Measurements from ENCODE around the gene RASGRF1. TPM values are rescaled to one million over a fixed set of nuclear protein-coding genes. Genes with fewer than 3 reads are reported as not detected.

Gene RASGRF1
- total RNA-seq, 1 donor from 2014 or later: not detected

DNA sequence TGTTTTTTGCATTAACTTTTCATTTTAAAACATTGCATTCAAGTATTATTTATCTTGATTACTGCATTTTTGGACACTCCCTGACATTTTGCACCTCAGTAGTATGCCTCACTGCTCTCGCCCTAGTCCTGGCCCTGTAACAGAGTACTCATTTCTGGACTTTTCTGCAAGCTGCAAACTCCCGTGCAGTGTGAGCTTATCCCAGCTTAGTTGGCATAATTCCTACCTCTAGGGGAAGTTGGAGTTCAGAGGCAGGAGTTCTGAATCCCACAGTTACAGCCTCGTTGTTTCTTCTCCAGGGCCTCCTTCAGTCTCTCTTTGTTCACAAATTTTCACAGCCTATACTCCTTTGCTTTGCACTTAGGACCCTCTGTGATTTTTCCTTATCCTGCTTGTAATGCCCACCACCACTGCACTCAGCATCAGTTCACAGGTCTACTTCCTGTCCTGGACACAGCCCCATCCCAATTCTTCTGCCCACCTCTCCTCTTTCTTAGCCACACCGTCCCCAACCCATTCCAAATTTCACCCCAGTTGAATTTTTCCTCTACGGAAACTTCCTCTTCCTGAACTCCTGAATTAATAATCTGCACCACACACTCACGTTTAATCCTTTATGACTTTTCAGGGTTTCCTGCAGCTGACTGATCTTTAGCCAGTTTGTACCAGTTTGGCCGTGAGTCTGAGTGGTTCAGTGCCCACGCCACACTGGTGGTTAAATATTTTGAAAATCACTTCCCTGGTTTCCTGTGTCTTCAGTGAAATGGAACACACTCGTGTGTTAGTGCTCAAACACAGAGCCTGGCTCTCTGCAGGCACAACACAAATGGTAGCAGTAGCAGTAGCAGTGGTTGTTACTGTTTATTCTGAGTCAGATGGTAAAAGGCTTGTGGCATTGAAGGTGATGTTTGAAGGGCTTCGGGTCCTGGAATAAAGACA lies 139.4 kb downstream of the RASGRF1 start:
- intact Hi-C loops (cut with DNase I): no loop called here
- DNase-seq (no peak), ATAC-seq (ENCODE audit: poor library complexity) (peak; percentile 57)

- peak; percentile 28 for ATAC-seq (ENCODE audit: poor library complexity)
- intact Hi-C loops (cut with DNase I): no loop called here
Measured at GRCh38 chr15:78950343-78950742, 140.2 kb downstream of the RASGRF1 start.

DNA sequence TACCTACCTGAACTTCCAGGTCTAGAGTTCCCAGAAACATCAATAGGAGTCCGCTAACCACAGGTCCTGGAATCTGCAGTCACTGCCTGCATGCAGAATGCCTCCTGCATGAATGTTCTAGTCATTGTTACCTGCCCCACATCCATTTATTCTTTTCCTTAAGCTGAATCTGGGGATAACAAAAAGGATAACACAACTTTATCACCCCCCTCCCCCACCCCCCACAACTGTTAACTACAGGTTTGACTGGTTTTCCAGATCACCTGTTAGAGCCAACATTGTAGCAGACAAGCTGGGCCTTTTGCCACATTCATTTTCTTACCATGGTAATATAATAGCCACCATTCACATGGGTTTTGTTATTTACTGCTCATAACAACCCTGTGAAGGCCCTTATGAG lies 141.1 kb downstream of the RASGRF1 start:
- intact Hi-C loops (cut with DNase I): no loop called here
- DNase-seq (no peak), ATAC-seq (ENCODE audit: poor library complexity) (no peak)

More at GRCh38 chr15:78950343-78950742, 140.2 kb downstream of the RASGRF1 start:
- no peak for DNase-seq

- intact Hi-C loops (cut with DNase I): no loop called here
- ATAC-seq (ENCODE audit: poor library complexity): no peak
- no peak for DNase-seq
Measured at GRCh38 chr15:78947506-78947905, 143.1 kb downstream of the RASGRF1 start.

GRCh38 chr15:78946493-78946892 lies 144.1 kb downstream of the RASGRF1 start:
- no peak for ATAC-seq (ENCODE audit: poor library complexity)
- no peak for DNase-seq
- intact Hi-C loops (cut with DNase I): no loop called here

DNA sequence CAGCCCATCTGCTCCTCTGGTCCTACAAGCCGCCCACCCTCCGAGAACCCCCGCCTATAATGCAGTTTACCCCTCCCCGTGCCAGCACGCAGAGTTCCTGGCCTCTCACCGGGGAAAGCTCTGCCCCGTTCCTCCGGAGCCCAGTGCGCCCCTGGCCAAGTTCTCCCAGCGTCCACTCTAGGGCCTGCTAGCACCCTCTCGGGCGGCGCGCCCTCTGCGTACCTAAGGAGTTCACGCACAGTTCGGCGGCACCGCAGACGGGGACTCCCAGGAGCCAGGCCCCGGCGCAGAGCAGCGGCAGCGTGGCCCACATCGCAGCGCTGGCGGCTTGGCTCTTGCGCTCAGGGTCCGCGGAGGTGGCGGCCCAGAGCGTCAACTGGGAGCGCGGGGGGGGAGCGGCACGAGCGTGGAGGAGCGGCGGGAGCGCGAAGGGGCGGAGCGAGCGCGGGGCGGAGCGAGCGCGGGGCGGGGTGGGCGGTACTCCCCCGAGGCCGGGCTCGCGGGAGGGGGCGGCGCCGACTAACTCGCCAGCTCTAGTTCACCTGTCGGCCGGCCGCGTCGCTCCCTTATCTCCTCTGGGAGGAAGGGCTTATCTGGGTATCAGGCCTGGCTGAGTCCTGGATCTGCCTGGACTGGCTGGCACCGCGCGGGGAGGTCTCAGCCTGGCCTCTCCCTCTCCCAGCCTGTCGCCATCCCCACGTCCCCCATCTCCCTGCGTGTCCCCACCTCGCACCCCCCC lies 145.7 kb downstream of the RASGRF1 start, which contains the start of gene CTSH:
CTSH (minus strand) TSS at position 378 of the 739 bp plus-strand sequence; CDS start at position 313, 65 bp downstream.
- peak; percentile 89 for DNase-seq
- ATAC-seq (ENCODE audit: poor library complexity): peak; percentile 98
- intact Hi-C loops (cut with DNase I): no loop called here

DNA sequence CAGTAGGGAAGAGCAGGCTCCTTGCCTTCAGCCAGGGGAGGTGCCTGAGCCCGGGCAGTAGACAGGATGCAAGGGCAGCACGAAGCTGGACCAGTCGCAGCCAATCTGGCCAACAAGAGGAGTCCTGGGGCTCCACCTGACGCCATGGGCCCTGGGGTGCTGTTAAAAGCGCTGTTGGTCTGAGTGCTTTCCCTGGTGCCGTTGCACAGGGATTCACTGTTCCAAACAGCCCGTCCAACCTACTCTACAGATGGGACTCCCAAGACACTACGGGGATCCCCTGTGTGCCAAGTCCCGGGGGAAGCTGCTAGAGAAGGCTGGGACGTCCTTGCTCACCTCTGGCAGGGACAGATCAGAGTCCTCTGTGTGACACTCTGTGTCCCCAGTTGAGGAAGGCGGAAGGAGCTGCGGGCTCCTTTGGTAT lies 146.4 kb downstream of the RASGRF1 start:
- DNase-seq (no peak), ATAC-seq (ENCODE audit: poor library complexity) (peak; percentile 47)
- intact Hi-C loops (cut with DNase I): no loop called here

DNA sequence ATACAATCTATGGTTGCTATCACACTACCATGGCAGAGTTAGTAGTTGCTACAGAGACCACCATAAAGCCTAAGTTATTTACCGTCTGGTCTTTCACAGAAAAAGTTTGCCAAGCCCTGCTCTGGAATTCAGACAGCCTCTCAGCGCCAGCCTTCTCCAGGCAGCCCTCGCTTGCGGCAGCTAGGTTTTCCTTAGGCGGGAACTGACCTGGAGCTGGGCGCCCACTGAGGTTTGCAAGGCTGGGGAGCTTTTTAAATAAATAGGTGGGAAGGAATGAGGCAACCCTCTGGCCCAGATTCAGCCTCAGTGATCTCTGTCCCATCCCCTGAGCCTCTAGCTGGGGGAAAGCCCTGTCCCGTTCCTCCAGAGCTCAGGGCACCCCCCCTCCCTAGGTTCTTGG lies 146.9 kb downstream of the RASGRF1 start:
- DNase-seq: no peak
- no peak for ATAC-seq (ENCODE audit: poor library complexity)
- intact Hi-C loops (cut with DNase I): no loop called here

GRCh38 chr15:78942741-78943140 lies 147.8 kb downstream of the RASGRF1 start:
- no peak for ATAC-seq (ENCODE audit: poor library complexity)
- no peak for DNase-seq
- intact Hi-C loops (cut with DNase I): no loop called here

DNA sequence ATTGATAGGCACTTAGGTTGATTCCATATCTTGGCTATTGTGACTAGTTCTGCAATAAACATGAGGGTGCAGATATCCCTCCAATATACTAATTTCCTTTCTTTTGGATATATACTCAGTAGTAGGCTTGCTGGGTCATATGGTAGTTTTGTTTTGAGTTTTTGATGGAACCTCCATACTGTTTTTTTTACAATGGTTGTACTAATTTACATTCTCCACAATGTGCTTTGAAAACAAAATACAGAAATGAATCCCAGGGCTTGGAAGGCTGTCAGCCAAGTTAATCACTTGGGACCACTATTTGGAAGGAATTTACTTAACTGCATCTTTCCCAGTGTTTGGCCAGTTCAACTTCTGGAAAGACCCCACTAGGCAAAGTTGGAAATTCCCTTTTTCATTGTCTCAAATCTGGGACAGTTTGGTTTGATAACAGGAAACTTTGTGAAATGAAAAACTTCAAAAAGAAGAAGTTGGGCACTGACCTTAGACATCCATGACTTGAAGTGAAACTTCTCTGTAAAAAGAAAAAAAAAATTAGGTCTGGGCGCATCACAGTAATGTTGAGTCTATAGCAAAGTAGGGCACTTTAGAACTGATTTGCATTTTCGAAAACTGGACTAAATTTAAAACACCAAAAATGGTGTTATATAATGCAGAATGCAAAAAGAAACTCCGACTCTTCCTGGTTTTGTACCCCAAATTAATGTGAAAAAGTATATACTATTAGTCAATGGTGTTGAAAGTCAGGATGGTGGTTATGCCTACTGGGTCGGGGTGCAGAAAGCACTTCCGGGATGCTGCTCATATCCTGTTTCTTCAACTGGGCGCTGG lies 151.7 kb downstream of the RASGRF1 start:
- ATAC-seq (ENCODE audit: poor library complexity) (no peak), DNase-seq (no peak)
- intact Hi-C loops (cut with DNase I): no loop called here

- intact Hi-C loops (cut with DNase I): no loop called here
- ATAC-seq (ENCODE audit: poor library complexity) (peak; percentile 64), DNase-seq (peak; percentile 74)
Measured at GRCh38 chr15:78937132-78937739, 153.3 kb downstream of the RASGRF1 start.

DNA sequence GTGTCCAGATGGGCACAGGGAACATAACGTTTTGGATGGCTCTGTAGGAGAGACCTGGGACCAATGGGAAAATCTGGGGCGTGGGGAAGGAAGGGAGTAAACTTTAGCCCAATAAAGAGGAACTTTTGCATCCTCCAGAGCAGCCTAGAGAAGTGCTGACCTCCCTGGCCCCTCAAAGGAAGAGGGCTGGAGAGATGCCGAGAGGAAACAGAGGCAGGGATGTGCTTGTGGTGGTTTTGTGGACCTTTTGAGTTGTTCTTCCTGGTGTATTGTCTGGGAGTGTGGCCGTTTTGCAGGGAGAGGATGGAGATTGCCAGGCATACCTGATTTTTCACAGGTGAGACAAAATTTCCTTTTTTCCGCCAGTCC lies 155.9 kb downstream of the RASGRF1 start:
- DNase-seq (no peak), ATAC-seq (ENCODE audit: poor library complexity) (peak; percentile 14)
- intact Hi-C loops (cut with DNase I): no loop called here

DNA sequence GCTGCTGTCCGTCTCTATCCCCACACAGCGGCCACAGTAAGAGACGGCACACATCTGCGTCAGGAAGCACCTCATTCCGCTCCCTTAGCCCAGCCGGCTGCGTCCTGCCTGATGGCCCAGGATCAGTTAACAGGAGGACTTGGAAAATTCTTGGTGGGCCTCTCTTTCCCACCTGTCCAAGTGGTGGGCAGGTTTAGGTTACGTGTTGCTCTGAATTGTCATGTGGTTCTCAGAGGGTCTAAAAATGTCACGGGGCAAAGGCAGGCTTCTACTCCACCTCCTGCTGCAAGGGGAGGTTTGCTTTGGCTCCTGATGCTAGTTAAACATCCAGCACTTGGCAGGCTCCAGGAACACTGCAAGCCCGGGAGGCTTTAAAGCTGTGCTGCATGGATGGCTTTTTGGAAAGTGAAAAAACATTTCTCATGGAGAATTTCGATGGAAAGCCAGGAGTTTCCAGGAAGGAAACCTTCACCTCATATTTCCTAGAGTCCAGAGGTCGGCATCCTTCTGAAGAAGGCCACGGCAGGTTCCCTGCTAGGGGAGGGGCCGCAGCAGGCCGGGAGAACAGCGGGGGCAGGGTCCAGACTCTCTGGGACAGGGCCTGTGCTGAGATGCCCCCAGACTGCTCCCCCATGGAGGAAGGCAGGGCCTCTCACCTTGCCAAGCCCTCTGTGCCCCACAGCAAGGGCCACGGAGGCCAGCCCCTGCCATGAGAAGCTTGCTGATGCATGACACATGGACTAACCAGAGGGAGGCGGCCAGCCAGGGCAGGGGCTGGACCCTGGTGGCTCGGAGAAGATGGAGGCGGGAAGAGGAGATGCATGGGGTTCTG lies 156.5 kb downstream of the RASGRF1 start:
- ATAC-seq (ENCODE audit: poor library complexity) (peak; percentile 59), DNase-seq (no peak)
- intact Hi-C loops (cut with DNase I): no loop called here

DNA sequence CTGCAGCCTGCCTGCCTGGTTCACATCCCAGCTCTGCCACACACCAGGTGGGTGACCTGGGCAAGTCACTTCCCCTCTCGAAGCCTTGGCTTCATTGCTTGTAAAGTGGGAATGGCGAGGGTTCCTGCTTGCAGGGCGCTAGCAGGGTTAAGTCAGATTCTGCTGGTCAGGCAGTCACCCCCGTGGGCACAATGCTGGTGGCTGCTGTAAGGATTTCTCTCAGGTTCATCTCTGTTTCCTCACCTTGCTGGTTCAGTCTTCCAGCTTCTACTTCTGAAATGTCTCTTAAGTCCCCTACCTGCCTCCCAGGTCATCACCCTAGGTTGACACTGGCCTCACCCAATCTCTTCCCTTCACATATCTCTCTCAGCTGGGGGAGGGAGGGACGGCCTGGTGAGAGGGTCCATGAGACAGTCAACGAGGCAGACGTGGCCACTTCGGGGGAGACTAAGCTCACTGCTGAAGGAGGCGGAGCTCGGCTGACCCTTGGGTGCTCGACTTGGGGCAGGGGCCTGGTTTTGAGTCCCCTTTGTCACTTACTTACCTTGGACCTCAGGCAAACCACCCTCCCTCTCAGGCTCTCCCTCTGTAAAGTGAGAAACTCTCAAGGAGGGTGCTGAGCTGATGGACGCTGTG lies 157.3 kb downstream of the RASGRF1 start:
- DNase-seq (no peak), ATAC-seq (ENCODE audit: poor library complexity) (no peak)
- intact Hi-C loops (cut with DNase I): no loop called here

GRCh38 chr15:78932258-78932808 lies 158.2 kb downstream of the RASGRF1 start:
- intact Hi-C loops (cut with DNase I): no loop called here
- no peak for DNase-seq
- ATAC-seq (ENCODE audit: poor library complexity): no peak

DNA sequence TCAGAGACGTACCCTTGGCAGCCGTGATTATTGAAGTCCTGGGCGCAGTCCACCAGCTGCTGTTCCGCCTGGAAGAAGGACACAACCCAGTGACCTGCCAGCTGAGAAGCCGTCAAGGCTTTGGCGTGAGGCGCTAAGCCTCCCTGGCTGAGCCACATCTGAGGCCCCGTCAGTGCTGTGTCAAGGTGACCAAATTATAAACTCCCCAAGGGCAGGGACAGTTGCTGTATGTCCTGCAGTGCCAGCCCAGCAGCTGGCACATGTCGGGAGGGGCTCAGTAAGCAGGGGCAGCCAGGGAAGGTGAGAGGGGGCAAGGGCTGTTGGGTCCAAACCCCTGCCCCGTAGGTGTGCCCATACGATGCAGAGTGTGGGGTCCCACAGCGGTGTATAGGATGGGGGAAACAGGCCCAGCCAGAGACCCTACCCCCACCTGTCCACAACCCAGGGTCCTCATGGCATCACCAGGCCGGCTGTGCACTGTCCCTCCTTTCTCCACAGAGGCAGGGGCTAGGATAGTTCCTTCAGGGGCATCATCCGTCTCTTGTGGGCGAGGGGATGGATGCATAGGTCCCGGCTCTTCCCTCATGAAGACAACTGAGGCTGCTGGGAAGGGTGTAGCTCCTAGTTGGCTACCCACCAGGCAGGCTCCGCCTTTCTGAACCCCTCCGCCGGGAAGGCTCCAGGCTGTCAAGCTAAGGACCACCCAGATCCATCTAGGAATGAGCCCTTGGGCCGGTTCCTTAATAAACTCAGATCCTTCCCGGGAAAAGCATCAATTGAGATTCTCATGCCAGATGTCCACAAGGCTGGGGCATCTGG lies 158.9 kb downstream of the RASGRF1 start:
- no peak for ATAC-seq (ENCODE audit: poor library complexity)
- intact Hi-C loops (cut with DNase I): no loop called here
- no peak for DNase-seq
